ENCODE results near the gene MIPEP.

MIPEP gene

DNA sequence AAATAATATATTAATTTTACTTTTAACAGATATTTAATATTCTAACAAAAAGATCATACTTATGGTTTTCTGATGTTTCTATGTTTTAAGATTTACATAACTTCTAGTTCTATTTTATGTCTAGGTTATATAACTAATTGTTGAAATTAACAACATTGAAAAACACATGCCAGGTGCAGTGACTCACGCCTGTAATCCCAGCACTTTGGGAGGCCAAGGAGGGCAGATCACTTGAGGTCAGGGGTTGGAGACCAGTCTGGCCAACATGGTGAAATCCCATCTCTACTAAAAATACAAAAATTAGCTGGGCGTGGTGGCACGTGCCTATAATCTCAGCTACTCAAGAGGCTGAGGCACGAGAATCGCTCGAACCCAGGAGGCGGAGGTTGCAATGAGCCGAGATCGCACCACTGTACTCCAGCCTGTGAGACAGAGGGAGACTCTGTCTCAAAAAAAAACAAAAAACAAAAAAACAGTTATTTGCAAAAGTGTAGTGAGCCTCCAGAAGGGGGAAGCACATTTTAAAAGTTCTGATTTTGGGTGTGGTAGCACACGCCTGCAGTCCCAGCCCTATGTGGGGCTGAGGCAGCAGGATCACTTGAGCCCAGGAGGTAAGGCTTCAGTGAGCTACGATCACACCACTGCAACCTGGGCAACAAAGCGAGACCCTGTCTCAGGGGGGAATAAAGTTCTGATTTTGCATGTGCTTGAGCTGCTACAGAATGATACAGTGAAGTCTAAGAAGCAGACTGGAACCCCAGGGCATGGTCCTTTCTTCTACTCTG is 18.7 kb downstream of the MIPEP start:
- peaks cover 5% of the 10 kb centered on the region for H3K4me1 Mint-ChIP-seq
- H3K27ac Mint-ChIP-seq: no peak overlapping the region
- peaks cover 12% of the 10 kb centered on the region for H3K36me3 Mint-ChIP-seq
- H3K4me3 Mint-ChIP-seq: no peak overlapping the region
- no peaks in the 10 kb centered on the region for H3K27me3 Mint-ChIP-seq
- ATAC-seq: no peak
- no peaks in the 10 kb centered on the region for H3K9me3 Mint-ChIP-seq

DNA sequence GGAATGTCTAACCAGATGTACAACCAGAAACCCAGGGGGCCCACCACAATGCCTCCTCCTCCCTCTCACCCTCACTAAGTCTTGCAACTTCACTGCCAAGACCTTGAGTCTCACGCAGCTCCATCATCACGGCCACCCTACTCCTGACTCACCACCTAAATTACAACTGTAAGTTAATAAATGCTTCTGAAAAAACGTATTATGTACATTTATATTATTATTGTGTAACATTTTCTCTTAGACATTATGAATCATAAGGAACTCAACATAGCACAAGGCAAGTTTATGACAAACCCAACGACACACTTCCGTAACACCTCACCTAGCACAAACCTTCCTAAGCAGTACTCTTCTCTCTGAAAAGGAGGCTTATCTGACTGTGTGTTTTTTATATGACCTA is 20.7 kb downstream of the MIPEP start:
- no peak for ATAC-seq
- peaks cover 5% of the 10 kb centered on the region for H3K4me1 Mint-ChIP-seq
- no peak overlapping the region for H3K4me3 Mint-ChIP-seq
- no peaks in the 10 kb centered on the region for H3K9me3 Mint-ChIP-seq
- H3K27me3 Mint-ChIP-seq: no peaks in the 10 kb centered on the region
- no peak overlapping the region for H3K27ac Mint-ChIP-seq
- peaks cover 14% of the 10 kb centered on the region for H3K36me3 Mint-ChIP-seq

DNA sequence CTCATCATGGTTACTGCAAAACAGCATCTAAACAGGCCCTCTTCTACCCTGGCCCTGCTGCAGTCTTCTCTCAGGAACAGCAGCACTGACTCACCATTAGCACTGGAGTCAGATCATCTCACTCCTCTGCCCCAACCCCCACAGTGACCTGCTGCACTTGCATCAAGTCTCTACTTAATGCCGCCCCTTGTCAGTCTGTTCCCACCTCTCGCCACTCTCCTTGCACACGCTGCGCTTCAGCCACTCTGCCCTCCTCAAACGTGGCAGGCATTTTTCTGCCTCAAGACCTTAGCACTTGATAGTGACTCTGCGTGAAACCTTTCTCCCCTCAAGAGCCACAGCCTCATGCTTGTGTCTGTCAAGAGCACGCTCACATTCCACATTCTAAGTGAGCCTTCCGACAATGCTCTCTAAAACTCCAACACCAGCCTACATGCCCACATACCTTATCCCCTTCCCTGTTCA is 22.1 kb downstream of the MIPEP start:
- Mint-ChIP-seq H3K27me3 (no peaks in the 10 kb centered on the region), H3K4me3 (no peak overlapping the region), H3K27ac (no peak overlapping the region), H3K36me3 (peaks cover 10% of the 10 kb centered on the region), H3K9me3 (no peaks in the 10 kb centered on the region), H3K4me1 (peaks cover 5% of the 10 kb centered on the region)
- no peak for ATAC-seq

DNA sequence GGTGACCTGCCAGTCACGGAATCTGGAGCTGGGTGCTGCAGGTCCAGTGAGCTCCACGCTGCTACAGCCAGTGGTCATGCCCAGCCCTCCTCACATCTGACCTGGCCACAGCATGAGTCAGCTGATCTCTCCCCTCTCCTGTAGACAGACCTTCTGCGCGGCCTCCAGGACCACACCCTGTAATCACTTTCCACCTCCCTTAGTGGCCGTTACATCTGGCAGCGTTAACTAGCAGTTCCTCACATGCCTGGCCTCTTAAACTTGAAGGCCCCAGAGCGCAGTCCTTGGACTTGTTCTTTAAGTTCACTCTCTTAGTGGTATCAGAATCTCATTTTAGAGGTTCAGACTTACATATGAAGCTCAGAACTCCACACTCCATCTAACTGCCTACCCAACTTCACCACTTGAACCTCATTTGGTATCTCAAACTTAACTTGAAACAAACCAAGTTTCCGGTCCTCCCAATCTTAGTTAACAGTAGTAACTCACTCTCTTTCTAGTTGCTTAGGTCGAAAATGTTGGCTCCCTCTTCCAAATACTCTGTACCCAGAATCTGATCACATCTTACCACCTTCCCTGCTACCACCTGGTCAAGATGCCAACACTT is 22.7 kb downstream of the MIPEP start:
- no peak overlapping the region for H3K27ac Mint-ChIP-seq
- ATAC-seq: no peak
- no peaks in the 10 kb centered on the region for H3K27me3 Mint-ChIP-seq
- no peak overlapping the region for H3K4me3 Mint-ChIP-seq
- H3K4me1 Mint-ChIP-seq: peaks cover 5% of the 10 kb centered on the region
- H3K36me3 Mint-ChIP-seq: peaks cover 12% of the 10 kb centered on the region
- H3K9me3 Mint-ChIP-seq: no peaks in the 10 kb centered on the region

DNA sequence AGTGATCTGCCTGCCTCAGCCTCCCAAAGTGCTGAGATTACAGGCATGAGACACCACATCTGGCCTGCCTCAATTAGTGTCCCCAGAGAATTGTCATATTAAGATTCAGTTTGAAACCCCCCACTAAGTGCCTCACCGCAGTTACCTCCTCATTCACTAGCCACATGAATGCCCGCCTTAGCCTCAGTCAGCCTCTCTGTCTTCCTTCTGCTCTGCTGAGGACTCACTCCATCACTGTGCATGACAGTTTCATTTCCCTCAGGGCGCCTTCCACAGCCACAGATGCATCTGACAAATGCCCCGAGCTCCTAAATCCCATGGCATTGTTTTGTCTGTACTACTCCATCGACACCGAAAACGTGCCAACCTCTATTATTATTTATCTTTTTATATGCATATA is 23.3 kb downstream of the MIPEP start:
- peaks cover 2% of the 10 kb centered on the region for H3K4me1 Mint-ChIP-seq
- no peak overlapping the region for H3K27ac Mint-ChIP-seq
- H3K36me3 Mint-ChIP-seq: peaks cover 17% of the 10 kb centered on the region

DNA sequence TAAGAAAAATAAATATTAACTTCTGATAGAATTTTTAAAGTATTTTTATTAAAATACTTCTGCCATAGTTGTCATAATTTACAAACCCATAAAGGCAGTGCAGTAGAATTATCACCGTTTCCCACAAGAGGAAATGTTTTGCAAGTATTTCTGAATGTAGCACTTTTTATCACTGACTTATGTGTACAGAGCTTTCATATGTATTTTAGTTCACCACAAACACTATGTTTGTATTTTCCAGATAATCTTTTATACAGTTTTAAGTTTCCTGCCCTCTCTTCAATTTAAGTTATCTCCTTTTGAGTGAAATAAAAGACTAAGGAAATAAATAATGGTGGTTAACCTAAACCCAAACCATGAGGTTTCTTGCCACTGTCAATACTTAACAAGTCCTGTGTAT is 24.2 kb downstream of the MIPEP start:
- H3K4me1 Mint-ChIP-seq: no peaks in the 10 kb centered on the region
- no peak for ATAC-seq
- no peaks in the 10 kb centered on the region for H3K9me3 Mint-ChIP-seq
- no peak overlapping the region for H3K4me3 Mint-ChIP-seq
- no peak overlapping the region for H3K27ac Mint-ChIP-seq
- H3K27me3 Mint-ChIP-seq: no peaks in the 10 kb centered on the region
- H3K36me3 Mint-ChIP-seq: peaks cover 26% of the 10 kb centered on the region

More for the DNA sequence above, 23.3 kb downstream of the MIPEP start:
- no peak for ATAC-seq
- H3K9me3 Mint-ChIP-seq: no peaks in the 10 kb centered on the region
- H3K4me3 Mint-ChIP-seq: no peak overlapping the region
- H3K27me3 Mint-ChIP-seq: no peaks in the 10 kb centered on the region

DNA sequence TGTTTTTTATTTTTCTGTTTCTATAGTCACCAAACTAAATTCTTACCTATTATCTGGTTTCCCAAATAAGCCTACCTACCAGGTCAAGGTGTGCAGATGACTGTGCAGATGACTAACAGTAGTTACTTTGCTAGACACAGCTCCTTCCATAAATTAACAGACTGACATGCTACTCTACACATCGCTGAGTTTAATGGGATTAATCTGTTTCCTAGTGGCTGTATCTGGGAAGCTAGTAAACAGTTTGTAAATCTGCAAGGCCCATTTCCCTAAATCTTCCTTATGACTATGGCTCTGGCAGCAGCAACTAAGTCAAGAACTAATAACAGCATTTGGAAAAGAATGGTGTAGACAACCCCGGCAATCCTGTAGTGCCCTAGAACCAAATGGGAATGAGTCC is 27.9 kb downstream of the MIPEP start:
- Mint-ChIP-seq H3K4me1 (peaks cover 3% of the 10 kb centered on the region), H3K9me3 (no peaks in the 10 kb centered on the region), H3K4me3 (no peak overlapping the region), H3K27me3 (no peaks in the 10 kb centered on the region), H3K36me3 (peaks cover 49% of the 10 kb centered on the region), H3K27ac (no peak overlapping the region)
- no peak for ATAC-seq

DNA sequence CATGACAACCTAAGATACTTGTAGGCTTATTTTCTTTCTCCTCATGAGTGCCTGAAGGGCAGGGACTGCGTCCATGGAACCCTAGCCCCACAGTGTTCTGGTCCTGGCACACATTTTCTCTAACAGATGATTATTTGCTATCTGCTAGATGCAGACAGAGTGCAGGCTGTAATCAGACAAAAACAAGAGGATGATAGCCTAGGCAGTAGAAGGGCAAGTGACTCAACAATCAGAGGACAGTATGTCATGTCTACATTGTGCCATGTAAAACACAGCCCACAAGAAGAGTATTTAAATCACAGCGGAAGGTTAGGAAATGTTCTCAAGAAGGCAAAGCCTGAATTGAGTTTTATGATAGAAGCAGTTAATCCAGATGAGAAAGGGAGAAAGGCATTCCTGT is 29.3 kb downstream of the MIPEP start:
- H3K27ac Mint-ChIP-seq: no peak overlapping the region
- no peaks in the 10 kb centered on the region for H3K9me3 Mint-ChIP-seq
- H3K4me1 Mint-ChIP-seq: peaks cover 8% of the 10 kb centered on the region
- H3K27me3 Mint-ChIP-seq: no peaks in the 10 kb centered on the region
- no peak overlapping the region for H3K4me3 Mint-ChIP-seq
- ATAC-seq: no peak
- peaks cover 55% of the 10 kb centered on the region for H3K36me3 Mint-ChIP-seq

DNA sequence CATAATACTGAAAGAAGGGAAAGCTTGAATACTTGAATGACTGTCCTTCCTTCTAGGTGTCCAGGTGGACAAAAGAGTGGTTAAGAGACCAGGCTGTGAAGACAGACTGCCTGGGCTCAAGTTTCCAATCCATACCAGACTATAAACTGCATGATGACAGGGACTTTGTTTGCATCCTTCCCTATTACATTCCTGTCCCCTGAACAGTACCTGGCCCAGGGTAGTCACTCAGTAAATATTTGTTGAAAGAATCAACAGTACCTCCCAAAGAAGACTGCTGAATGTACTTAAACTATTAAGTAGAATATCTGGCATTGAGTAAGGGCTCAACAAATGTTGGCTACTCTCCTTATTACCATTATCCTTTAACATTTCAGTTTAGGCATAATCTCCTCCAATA is 29.7 kb downstream of the MIPEP start:
- Mint-ChIP-seq H3K9me3 (no peaks in the 10 kb centered on the region), H3K27ac (no peak overlapping the region), H3K27me3 (no peaks in the 10 kb centered on the region), H3K36me3 (peaks cover 55% of the 10 kb centered on the region), H3K4me1 (peaks cover 8% of the 10 kb centered on the region), H3K4me3 (no peak overlapping the region)
- no peak for ATAC-seq

DNA sequence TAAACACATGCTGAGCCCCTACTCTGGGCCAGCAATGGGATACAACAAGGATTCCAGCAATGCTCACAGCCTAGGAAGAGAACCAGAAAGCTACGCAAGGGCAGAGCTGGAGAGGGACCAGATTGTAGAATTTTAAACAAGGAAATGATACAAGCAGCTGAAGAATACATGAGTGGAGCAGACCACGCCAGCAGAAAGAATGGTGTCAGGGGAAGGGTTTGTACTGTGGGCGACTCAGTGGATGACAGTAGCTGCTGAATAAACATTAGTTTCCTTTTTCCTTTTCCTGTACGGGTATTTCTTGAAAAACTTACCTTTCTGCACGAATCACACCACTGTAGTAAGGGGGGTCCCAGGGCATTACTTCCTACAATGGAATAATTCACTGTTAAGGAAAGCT is 30.7 kb downstream of the MIPEP start:
- Mint-ChIP-seq H3K4me3 (no peak overlapping the region), H3K36me3 (peaks cover 58% of the 10 kb centered on the region), H3K9me3 (no peaks in the 10 kb centered on the region), H3K4me1 (peaks cover 8% of the 10 kb centered on the region), H3K27me3 (no peaks in the 10 kb centered on the region), H3K27ac (no peak overlapping the region)
- ATAC-seq: no peak

DNA sequence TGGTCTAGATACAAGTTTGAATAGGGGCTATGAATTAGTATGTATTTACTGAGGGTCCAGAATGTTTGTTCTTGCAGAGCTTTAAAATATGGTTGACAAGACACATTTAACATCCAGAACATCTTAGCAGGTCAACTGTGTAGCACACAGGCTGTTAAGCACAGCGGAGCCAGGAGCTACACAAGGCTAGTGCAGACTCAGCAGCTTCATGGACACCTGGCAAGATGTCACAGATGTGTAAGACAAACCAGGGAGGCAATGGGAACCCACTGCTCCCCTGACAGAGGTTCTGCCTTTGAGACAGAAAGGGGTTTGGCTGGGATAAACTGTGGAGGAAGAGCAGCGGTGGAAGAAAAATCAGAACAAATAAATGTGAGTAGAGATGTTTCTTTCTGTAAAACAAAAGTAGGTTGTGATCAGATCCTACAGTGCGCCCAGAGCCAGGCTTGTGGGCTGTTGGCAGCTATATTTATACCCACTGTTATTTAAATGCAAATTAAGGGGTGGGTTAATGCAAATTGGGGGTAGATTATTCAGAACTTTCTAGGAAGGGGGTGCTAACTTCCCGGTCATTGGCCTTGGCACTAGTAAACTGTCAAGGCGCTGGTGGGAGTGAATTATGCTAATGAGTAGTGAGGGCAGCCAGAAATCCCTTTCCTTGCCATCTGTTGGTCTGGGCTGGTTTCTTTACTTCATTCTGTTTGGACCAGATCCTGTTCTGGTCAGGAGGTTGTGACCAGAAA is 33.0 kb downstream of the MIPEP start:
- H3K27me3 Mint-ChIP-seq: no peaks in the 10 kb centered on the region
- ATAC-seq: no peak
- H3K36me3 Mint-ChIP-seq: peaks cover 56% of the 10 kb centered on the region
- no peak overlapping the region for H3K4me3 Mint-ChIP-seq
- no peaks in the 10 kb centered on the region for H3K9me3 Mint-ChIP-seq
- H3K4me1 Mint-ChIP-seq: peaks cover 8% of the 10 kb centered on the region
- H3K27ac Mint-ChIP-seq: no peak overlapping the region

DNA sequence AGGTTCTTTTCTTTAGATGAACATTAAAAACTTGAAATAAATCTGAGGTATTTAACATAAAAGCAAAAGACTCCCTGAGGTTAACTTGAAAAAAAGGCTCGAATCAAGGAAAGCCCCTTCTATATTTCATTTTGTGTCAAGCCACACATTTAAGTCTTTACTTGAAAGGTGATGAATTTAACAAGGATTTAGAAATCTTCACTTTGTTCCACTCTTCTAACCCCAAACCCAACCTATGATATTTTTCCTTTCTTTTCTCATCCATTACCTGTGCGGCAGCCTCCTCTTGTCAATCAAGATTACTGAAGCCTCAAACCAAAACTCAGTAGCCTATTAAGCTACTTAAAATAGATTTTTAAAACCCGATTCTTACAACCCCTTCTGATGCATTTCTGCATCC is 33.8 kb downstream of the MIPEP start:
- Mint-ChIP-seq H3K27ac (no peak overlapping the region), H3K27me3 (no peaks in the 10 kb centered on the region), H3K9me3 (no peaks in the 10 kb centered on the region), H3K4me1 (peaks cover 14% of the 10 kb centered on the region), H3K36me3 (peaks cover 55% of the 10 kb centered on the region), H3K4me3 (no peak overlapping the region)
- ATAC-seq: no peak

DNA sequence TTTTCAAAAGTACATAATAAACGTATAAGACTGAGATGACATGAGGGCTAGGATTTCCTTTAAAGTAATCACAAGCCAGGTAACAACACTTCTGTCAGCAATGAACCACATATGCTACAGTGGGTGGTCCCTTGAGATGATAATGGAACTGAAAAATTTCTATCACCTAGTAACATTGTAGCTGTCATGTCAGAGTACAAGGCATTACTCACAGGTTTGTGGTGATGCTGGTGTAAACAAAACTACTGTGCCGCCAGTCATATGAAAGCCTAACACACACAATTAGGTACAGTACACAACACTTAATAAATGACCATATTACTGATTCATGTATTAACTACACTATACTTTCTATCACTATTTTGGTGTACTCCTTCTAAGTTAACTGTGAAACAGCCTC is 36.8 kb downstream of the MIPEP start:
- peaks cover 34% of the 10 kb centered on the region for H3K36me3 Mint-ChIP-seq
- no peak for ATAC-seq
- peaks cover 40% of the 10 kb centered on the region for H3K4me1 Mint-ChIP-seq

DNA sequence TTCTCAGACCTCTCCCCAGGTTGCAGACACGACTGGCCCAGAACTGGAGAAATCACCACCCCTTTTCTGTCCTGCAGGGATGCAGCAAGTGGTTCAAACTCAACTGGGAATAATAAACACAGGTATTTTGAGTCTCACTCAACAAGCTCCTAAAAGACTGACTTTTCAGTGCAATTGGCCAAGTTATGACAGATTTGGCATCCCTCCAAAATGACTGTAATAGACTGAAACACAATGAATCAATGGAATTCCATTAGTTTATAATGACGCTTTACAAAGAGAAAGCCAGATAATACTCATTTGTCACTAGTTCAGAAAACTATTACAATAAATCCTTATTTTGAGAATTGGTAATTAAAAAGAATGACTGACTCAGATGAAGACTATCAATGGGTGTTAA is 38.1 kb downstream of the MIPEP start:
- Mint-ChIP-seq H3K4me3 (no peak overlapping the region), H3K27ac (no peak overlapping the region), H3K4me1 (peaks cover 45% of the 10 kb centered on the region), H3K27me3 (no peaks in the 10 kb centered on the region), H3K9me3 (no peaks in the 10 kb centered on the region), H3K36me3 (peaks cover 34% of the 10 kb centered on the region)
- no peak for ATAC-seq

More for the DNA sequence above, 36.8 kb downstream of the MIPEP start:
- no peaks in the 10 kb centered on the region for H3K27me3 Mint-ChIP-seq
- no peak overlapping the region for H3K4me3 Mint-ChIP-seq
- no peaks in the 10 kb centered on the region for H3K9me3 Mint-ChIP-seq
- no peak overlapping the region for H3K27ac Mint-ChIP-seq

DNA sequence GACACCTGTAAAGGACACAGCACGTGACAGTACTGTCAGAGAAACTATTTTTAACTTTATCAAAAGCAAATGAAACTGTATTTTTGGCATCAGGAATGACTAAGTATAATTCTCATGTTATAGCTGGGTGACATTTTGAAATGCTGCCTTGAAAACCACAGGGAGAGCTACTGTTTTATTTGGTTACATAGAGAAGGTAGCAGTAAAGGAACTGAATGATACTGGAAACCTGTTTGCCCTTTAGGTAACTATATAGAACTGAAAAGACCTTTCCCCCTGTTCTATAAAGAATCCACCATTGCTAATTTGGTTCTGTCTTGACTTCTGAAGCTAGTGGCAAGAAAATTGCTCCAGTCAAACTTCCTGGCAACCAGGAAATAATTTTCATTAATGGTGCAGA is 39.1 kb downstream of the MIPEP start:
- Mint-ChIP-seq H3K4me1 (peaks cover 52% of the 10 kb centered on the region), H3K27me3 (no peaks in the 10 kb centered on the region), H3K9me3 (no peaks in the 10 kb centered on the region), H3K4me3 (no peak overlapping the region), H3K36me3 (peaks cover 30% of the 10 kb centered on the region), H3K27ac (no peak overlapping the region)
- ATAC-seq: no peak

DNA sequence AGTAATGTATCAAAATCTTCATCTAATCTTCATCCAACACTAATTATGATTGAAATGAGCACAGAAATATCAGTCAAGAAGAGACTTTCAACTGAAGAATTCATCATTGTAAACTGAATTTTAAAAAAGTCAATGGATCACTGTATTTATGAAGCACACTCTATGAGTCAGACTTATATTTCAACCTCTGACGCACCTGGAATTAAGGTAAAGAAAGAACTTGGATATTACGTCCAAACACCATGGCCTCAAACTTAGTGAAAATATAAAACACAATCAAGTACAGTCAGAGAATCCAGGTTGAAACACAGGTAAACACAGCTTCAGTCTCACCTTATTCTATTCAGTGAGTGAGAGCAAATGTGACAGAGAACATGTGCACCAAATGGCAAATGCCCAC is 39.5 kb downstream of the MIPEP start:
- Mint-ChIP-seq H3K36me3 (peaks cover 30% of the 10 kb centered on the region), H3K27ac (no peak overlapping the region), H3K27me3 (no peaks in the 10 kb centered on the region), H3K4me1 (peaks cover 52% of the 10 kb centered on the region), H3K4me3 (no peak overlapping the region), H3K9me3 (no peaks in the 10 kb centered on the region)
- ATAC-seq: no peak
